Keratinocyte (primary cell): ENCODE results near the gene TRAF1.

Source experiments
- CTCF ChIP-seq, 3 experiments: IDR thresholded peaks in 1 of 3; conservative IDR thresholded peaks in 1 of 3; optimal IDR thresholded peaks in 1 of 3; 2 replicates in 2 of 3; 3 replicates in 1 of 3; pipeline versions ENCODE3 to v1.5.1; 2011; ENCODE audit warnings: low read length in 3 of 3, mild to moderate bottlenecking in 3 of 3, moderate library complexity in 2 of 3, control low read depth in 1 of 3, inconsistent platforms in 1 of 3; ENCODE audit not compliant: insufficient read depth in 2 of 3; ENCODE audit errors: extremely low read depth in 1 of 3
- EZH2 ChIP-seq: IDR thresholded peaks from one replicate; pipeline ENCODE4 v1.6.1; 2012; ENCODE audit warnings: inconsistent platforms, mild to moderate bottlenecking, low read length, moderate library complexity

- TF ChIP-seq EZH2 (no peak), CTCF (optimal IDR thresholded peaks at IDR 0.05 in 1 of 3, IDR thresholded peaks at IDR 0.05 in 1 of 3, conservative IDR thresholded peaks at IDR 0.05 in 1 of 3; ENCODE audit: extremely low read depth in 1 of 3, insufficient read depth in 2 of 3, low read length in 3 of 3) (no peak)
Measured at GRCh38 chr9:120942186-120943001, 15.8 kb upstream of the TRAF1 start.
